KBM-7 (cell line): ENCODE results near the gene PUM1.
"Not testable (repeated sequence)": the region's sequence is repeated elsewhere in the genome, so short reads cannot be mapped to it uniquely, and the experiment has no call there.

Experiments used
- DNase-seq: peaks from one replicate; pipeline ENCODE4 v3.0.0-alpha.2; 2015
- in situ Hi-C: fragments of 300-500 bp; cut with MboI; formaldehyde crosslinking; loops from 2 replicates; pipeline ENCODE4 v1.14.3; 2020; ENCODE audit warnings: low sequenced_read_pairs, low pct_unique_long_range_greater_than_20kb, mixed read lengths

PUM1 gene

DNA sequence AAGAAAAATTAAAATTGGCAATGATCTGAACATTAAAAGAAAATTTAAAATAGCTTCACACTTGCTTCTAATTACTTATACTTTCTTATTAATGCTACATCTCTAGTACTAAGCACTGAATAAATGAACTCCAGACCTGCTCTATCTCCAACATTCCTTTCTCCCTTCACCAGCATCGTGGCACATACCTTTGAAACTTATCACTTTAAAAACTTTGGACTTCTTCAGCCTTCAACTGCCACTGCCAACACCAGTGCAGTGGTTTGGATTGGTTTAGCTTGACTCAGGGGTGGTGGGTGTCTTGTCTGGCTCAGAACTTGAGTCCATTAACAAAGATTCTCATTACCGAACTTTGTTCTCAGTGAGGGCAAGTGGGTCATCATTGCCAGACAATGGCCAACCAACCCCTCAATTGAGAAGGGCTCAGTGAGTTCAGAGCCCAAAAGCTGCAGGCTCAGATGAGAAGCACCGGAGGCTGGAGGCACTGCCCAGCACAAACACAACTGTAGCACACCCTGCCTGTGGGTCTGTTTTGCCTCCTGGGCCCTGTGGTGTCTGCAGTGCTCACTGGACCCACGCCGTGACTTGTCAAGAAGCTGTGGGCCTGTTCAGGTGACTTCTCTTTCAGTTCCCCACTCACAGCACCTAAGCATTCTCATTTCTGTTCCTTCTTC is 116.6 kb downstream of the PUM1 start:
- DNase-seq, in situ Hi-C loops: not testable (repeated sequence)

DNA sequence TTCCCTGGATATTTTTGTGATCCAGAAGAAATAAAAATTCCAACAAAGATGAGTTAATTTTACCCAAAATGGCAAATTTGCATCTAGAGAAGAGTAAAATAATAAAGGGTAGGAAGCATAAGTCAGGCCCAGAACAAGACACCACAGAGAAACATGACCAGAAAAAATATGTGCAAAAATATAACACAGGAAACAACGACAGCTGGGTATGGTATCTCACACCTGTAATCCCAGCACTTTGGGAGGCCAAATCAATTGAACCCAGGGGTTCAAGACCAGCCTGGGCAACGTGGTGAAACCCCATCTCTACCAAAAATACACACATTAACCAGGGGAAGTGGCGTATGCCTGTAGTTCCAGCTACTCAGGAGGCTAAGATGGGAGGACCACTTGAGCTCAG is 117.2 kb downstream of the PUM1 start:
- in situ Hi-C loops = no loop called here

DNA sequence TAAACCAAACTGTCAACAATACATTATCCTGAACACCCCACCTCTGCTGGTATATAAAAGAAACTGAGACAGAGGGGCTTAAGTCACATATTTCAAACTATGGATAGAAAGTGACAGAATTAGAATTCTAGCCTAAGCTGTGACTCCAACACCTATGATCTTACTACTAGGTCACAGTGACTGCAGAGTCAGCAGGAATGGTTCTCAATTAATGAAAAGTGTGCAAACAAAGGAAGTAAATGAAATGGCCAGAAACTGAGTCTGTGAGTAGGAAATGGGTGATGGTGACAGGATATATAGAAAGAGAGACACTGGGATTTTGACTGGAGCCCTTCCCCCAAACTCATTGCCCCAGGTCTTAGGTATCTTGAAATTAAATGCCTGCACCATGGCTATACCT is 118.3 kb downstream of the PUM1 start:
- no peak for DNase-seq
- in situ Hi-C loops = no loop called here

More for the DNA sequence above, 117.2 kb downstream of the PUM1 start:
- no peak for DNase-seq

DNA sequence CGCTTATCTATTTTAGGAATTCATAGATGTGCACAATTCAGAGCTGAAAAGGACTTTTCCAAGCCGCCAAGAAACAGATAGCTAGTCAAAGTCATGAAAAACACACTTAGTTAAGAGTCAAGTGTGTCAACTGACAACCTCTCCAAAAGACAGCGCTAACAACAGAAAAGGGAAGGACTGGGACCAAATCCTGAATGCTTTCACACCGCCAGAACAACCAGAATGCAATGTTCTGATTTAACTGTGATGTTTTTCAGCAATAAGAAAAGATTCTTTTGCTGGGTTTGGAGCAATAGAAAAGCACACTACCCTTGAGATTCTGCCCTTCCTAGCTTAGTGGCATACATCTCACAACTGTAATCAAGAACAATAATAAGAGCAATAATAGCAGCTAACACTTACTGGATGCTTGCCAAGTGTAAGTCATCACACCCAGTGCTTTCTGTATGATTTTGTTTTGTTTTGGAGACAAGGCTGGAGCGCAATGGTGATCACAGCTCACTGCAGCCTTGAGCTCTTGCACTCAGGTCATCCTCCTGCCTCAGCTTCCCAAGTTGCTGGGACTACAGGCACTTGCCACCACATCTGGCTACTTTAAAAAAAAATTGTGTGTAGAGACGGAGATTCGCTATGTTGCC is 123.1 kb downstream of the PUM1 start:
- in situ Hi-C loops = no loop called here
- no peak for DNase-seq

DNA sequence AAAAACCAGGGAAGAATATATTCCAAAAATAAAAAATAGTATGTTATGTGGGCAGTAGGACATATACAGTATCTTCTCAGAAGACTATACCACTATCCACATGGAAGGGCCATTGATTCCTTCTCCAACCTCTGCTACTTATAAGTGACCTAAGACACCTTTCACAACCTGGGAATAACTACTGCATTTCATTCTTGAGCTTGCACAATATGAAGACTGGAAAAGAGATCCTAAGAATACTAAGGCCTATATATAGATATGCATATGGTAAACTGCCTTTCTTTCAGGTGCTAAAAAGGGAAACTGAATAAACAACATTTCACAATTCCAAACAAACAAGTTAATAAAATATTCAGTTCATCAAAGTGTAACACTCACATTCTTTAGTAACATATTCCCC is 125.0 kb downstream of the PUM1 start:
- in situ Hi-C loops = no loop called here
- no peak for DNase-seq

DNA sequence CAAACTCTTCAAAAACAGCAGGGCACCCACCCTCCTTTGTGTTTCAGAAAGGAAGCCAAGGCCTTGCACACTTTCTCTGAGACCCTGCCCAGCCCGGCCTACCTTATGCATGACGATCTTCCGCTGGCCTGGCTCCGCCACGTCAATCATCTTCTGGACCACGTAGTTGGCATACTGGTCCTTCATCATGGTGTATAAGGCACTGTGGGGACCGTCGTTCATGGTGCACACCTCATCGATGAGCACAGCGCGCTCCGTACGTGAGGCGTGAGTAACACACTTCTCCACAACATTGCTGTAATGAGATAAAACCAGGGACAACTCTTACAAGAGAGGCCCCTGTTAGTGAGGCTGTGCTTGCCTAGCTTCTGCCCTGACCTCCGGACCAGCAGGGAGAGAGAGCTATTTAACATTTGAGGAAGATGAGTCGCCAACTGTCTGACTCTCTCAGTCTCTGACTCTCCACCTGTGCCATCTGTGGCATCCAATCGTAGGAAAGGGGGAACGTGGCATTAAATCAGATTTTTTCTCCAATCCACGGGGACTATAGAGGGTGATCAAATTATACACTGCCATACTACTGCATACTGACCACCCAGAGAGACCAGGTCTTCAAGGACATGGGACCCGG is 128.9 kb downstream of the PUM1 start:
- DNase-seq = no peak
- in situ Hi-C loops = no loop called here

DNA sequence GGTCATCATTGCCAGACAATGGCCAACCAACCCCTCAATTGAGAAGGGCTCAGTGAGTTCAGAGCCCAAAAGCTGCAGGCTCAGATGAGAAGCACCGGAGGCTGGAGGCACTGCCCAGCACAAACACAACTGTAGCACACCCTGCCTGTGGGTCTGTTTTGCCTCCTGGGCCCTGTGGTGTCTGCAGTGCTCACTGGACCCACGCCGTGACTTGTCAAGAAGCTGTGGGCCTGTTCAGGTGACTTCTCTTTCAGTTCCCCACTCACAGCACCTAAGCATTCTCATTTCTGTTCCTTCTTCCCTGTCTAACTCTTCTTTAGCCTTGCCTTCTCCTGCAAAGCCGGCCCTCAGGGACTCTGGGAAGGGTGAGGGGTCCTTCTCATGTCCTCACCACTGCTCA is 129.8 kb downstream of the PUM1 start:
- in situ Hi-C loops, DNase-seq: not testable (repeated sequence)

DNA sequence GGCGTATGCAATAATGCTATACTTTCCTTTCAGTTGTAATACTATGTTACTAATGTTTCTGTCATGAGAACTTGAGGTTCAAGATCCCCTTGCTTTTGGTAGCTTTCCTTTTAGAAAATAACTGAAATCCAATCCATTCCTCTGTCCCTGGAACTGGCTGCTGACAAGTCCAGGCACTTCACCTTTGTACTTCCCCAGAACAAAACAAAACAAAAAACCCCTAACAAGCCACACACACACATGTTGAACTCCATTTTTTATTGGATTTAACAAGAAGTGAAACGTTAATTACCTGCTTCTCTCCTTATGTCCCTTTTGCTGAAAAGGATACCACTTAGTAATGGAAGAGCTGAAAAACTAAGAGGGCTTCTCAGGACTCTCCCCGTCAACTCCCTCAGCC is 130.9 kb downstream of the PUM1 start:
- DNase-seq = no peak

DNA sequence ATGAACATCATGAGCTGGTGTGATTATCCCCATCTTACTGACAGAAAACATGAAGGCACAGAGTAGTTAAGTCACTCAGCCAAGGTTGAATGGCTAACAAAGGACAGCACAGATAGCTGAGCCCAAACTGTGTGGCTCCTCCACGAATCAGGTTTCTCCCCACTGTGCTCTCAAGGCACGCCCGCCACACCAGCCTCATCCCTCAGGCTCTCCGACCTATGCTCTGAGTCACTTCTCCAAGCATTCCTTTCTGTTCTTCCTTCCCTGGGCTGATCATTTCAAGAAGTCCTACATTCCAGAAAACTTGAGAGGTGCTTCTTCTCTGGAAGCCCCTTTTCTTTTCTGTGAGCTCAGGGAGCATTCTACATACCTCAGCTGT is 131.7 kb downstream of the PUM1 start:
- DNase-seq = no peak
- in situ Hi-C loops = no loop called here

More for the DNA sequence above, 130.9 kb downstream of the PUM1 start:
- in situ Hi-C loops = no loop called here

DNA sequence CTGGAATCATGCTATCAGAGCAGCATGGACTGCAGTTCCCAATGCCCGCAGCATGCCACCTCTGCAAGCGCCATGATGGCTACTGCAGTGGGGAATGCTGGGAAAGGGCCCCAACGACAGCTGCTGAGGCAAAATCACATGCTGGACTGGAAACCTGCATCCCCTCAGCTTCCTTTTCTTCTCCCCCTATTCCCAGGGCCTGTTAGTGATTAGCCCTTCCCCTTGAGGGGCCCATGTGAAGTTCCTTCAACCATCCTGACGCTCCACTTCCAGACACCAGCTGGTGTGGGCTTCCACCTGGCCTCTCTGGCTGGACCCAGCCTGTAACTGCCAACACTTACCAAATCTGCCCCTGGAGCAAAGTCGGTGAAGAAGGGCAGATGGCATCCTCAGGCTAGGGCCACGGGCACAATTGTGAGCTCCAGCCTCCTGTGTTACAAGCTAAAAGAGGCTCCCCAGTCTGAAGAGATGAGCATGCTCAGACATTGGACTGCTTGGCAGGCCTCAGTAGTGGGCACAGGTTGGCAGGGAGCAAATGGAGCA is 134.8 kb downstream of the PUM1 start:
- no peak for DNase-seq
- in situ Hi-C loops = no loop called here

DNA sequence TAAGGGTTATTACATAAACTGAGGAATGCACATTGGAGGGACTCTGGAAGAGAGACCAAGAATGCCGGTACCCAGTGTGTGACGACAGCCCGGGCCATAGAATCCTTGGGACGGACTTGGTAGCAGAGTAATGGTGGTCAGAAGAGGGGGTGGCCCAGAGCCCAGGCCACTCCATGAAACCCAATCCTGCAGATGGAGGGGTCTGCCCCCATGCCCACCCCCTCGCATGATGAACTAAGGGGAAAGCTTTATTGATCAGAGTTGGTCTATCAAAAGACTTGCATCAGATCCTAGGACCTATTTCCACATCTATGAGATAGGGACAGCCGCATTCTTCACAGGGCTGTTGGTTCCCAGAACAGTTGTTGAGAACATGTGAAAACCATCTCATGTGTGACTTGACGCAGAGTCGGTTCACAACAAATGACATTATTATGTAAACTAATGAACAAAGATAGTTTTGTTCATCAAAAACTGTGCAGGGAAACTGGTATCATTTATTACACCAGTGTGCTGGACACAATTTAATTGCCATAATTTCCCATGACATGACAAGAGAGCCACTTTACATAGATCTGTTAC is 135.5 kb downstream of the PUM1 start:
- DNase-seq = no peak
- in situ Hi-C loops = no loop called here

DNA sequence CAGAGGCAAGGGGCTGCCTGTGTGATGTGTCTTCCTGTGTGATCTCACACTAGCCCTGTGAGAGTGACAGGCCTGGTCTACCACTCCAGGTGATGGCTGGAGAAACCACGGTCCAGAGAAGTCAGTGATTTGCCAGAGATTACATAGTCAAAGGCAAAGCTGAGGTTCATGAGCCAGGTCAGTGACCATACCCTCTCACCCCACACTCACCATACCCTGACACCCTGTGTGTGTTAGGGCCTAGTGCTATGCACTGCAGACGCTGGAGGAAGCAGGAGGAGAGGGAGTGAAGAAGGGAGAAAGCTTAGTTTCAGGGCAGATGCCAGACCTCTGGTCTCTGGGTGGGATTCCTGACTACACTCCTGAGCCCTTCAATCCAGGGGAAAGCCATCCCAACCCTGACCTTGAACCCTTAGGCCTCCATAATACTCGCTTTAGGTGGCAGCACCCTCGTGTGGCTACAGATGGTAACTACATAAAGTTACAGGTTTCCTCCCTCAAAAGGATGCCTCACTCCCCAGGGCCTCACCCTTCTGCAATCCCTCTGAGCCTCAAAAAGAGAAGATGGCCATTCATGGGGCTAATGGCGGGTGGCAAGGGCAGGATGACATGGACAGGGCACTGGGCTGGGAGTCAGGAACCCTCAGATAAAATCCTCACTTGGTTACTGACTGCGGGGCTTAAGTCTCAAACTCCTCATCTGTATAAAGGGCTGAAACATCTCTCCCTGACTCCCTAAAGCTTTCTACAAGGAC is 136.2 kb downstream of the PUM1 start:
- in situ Hi-C loops = no loop called here
- peak; percentile 74 for DNase-seq

DNA sequence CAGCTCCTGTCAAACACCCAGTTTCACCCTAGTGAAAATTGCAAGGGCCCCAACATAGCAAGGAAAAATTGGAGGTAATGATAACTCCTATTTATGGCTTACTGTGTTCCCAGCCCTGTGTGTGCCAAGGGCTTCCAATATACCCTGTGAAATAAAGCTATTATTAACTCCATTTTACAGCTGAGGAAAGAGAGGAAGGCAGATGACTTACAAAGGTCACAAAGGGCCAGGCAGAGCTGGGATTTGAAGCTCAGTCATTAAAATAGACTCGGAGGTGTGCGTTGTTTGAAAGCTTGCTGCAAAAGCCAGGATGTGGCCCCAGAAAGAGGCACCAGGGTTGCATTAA is 136.8 kb downstream of the PUM1 start:
- in situ Hi-C loops = no loop called here
- DNase-seq = no peak

DNA sequence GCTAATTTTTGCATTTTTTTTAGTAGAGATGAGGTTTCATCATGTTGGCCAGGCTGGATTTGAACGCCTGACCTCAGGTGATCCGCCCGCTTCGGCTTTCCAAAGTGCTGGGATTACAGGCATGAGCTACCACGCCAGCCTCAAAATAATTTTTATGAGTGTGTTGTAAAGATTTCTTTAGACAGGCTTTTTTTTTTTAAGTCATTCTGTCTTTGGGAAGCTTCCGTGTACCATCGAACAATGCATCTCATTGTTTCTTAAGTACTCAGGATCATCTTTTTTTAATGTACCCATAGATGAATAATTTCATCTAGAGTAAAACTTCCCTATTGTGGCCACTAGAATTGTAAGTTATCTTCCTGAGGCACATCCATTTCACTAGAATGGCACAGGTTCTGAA is 137.3 kb downstream of the PUM1 start:
- no peak for DNase-seq
- in situ Hi-C loops = no loop called here

DNA sequence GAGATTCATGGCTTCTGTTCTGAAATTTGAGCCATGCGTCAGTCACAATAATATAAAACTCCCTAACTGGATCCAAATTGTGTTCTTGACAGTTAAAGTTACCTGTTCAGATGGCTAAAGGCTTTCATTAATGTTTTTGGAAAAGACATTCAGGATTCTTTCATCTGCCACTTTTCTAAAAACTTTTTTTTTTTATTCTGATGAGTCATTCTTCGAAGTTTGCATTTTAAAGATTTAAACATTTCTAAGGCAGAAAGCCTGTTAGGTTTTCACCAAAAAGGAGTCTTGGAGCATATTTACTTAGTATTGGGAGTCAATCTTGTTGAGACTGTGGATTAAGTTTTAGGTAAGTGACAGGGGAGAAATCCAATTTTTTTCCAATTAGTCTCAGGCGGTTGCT is 138.1 kb downstream of the PUM1 start:
- in situ Hi-C loops = no loop called here
- no peak for DNase-seq

DNA sequence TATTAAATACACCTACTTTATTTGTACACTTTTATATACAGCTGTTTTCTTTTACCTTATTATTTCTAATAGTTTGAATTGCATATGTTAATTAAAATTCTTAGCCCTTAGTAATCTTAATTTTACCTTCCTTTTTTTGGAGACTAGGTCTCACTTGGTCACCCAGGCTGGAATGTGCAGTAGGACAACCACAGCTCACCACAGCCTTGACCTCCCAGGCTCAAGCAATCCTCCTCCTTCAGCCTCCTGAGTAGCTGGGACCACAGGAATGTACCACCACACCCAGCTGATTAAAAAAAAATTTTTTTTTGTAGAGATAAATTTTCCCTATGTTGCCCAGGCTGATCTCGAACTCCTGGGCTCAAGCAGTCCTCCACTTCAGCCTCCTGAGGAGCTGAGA is 141.9 kb downstream of the PUM1 start:
- in situ Hi-C loops = no loop called here
- no peak for DNase-seq

DNA sequence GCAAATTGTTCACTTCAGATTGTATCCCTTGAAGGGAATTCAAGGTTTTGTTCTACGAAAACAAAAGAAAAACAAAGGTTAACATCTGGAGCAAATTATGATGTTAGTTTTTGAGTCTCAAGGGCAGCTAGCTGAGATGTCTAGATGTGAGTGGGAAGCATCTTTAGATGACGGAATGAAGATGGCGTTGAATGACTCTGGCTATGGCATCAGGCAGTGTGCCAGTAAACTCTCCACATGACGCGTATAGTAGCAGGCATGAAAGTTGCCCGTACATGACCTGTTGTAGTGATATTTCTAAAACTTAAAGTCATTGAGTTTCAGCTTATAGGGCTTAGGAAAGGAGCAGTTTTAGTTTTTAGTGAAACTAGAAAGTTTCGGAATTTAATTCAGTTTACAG is 144.7 kb downstream of the PUM1 start:
- no peak for DNase-seq

DNA sequence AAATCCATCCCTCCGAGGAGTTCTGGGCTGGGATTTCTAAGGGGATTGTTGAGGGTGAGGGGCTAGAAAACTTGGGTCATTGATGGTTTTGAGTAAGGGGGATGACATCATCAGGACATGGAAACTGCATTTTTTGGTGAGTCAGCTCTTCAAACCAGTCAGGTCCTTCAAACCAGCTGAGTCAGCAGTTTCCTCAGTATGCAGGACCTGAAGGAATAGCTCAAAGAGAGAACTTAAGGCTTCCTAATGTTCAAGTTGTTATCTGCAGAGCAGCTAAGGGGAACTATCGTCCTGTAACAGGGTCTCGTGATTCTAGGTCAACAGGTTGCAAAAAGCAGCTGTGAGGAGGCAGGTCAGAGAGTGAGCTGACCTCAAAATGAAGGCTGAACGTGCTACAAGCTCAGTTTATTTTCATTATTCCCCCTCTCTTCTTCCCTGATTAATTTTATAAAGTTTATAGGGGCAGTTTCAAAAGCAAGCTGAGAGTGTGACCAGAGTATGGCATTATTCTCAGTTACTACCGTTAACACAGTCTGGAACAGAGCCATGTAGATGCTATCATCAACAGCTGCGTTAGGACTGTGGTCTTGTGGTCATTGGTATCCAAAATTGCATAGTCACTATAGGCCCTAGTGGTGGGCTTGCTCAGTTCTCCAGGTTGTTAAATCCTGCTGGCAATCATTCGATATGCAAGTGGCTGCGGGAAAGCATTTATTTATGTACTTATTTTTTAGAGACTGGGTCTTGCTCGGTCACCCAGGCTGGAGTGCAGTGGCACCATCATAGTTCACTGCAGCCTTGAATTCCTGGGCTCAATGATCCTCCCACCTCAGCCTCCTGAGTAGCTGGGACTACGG is 146.3 kb downstream of the PUM1 start:
- peak; percentile 75 for DNase-seq
- in situ Hi-C loops = loop anchor here (10.0 kb wide), 1 partner anchor 194 kb away; the partner anchor contains the start of gene MATN1

More for the DNA sequence above, 144.7 kb downstream of the PUM1 start:
- in situ Hi-C loops = no loop called here
